Stimulated activated naive CD4-positive, alpha-beta T cell (primary cell): ENCODE data around the gene IFNGR2.
"Not testable (repeated sequence)": the region's sequence is repeated elsewhere in the genome, so short reads cannot be mapped to it uniquely, and the experiment has no call there.

Experiments used
- DNase-seq, 6 experiments: peaks; one replicate each; lab custom pipeline; 2025; lab: John Stamatoyannopoulos, UW

IFNGR2 gene

GRCh38 chr21:33377221-33377920 lies 25.8 kb upstream of the IFNGR2 start:
- DNase-seq, result no peak

- DNase-seq, result no peak
These were observed 25.1 kb upstream of the IFNGR2 start for GRCh38 chr21:33378081-33378480.

GRCh38 chr21:33379934-33380333 lies 23.3 kb upstream of the IFNGR2 start:
- DNase-seq, result not testable (repeated sequence)

- DNase-seq, result peak; percentile 49 to 66 (median 56)
These were observed 22.7 kb upstream of the IFNGR2 start for GRCh38 chr21:33380483-33380998.

- DNase-seq, result not testable (repeated sequence)
These were observed 21.8 kb upstream of the IFNGR2 start for GRCh38 chr21:33381381-33381780.

- peak; percentile 18 to 58 (median 35) for DNase-seq
These were observed 19.9 kb upstream of the IFNGR2 start for GRCh38 chr21:33383056-33383888.

- peak; percentile 8 to 70 (median 45) for DNase-seq
These were observed 18.3 kb upstream of the IFNGR2 start for GRCh38 chr21:33384841-33385331.

GRCh38 chr21:33386222-33386784 lies 16.9 kb upstream of the IFNGR2 start:
- no peak for DNase-seq

- no peak for DNase-seq
These were observed 15.9 kb upstream of the IFNGR2 start for GRCh38 chr21:33387294-33387693.

GRCh38 chr21:33388188-33388587 lies 15.0 kb upstream of the IFNGR2 start:
- DNase-seq, result no peak

- no peak for DNase-seq
These were observed 12.7 kb upstream of the IFNGR2 start for GRCh38 chr21:33390479-33390878.

- no peak for DNase-seq
These were observed 11.6 kb upstream of the IFNGR2 start for GRCh38 chr21:33391656-33392055.

- DNase-seq, result no peak
These were observed 10.8 kb upstream of the IFNGR2 start for GRCh38 chr21:33392284-33392985.

GRCh38 chr21:33393348-33393747 lies 9.9 kb upstream of the IFNGR2 start:
- DNase-seq, result no peak

GRCh38 chr21:33394260-33394659 lies 9.0 kb upstream of the IFNGR2 start:
- DNase-seq, result no peak

- no peak for DNase-seq
These were observed 7.3 kb upstream of the IFNGR2 start for GRCh38 chr21:33395891-33396331.

- no peak for DNase-seq
These were observed 6.8 kb upstream of the IFNGR2 start for GRCh38 chr21:33396436-33396835.

- DNase-seq, result no peak
These were observed 6.3 kb upstream of the IFNGR2 start for GRCh38 chr21:33396951-33397350.

GRCh38 chr21:33397717-33398116 lies 5.5 kb upstream of the IFNGR2 start:
- no peak for DNase-seq

- no peak for DNase-seq
These were observed 4.9 kb upstream of the IFNGR2 start for GRCh38 chr21:33398361-33398760.

- DNase-seq, result no peak
These were observed 1.6 kb upstream of the IFNGR2 start for GRCh38 chr21:33401630-33401992.
